DND-41 (cell line): Measurements from ENCODE around the gene KNDC1.

ENCODE experiments used
- CTCF ChIP-seq: IDR thresholded peaks from 2 replicates; pipeline ENCODE4 v1.5.1; 2012; ENCODE audit warnings: borderline replicate concordance, low read length, moderate library complexity, mild to moderate bottlenecking; ENCODE audit not compliant: poor library complexity, severe bottlenecking; ENCODE audit errors: extremely low read depth
- EZH2 ChIP-seq: IDR thresholded peaks from 3 replicates; pipeline ENCODE4 v1.6.1; 2012; ENCODE audit warnings: borderline replicate concordance, low read depth, mild to moderate bottlenecking, moderate library complexity, low read length, inconsistent platforms; ENCODE audit not compliant: severe bottlenecking

- TF ChIP-seq CTCF (no peak), EZH2 (no peak)
These were observed 9.4 kb upstream of the KNDC1 start for GRCh38 chr10:133150656-133151055.
